NCI-H524 (cell line): ENCODE data around the gene GFAP.
"Not testable (repeated sequence)": the region's sequence is repeated elsewhere in the genome, so short reads cannot be mapped to it uniquely, and the experiment has no call there.

Experiments
- DNase-seq, 2 experiments: peaks; one replicate each; lab custom pipeline; 2025; lab: John Stamatoyannopoulos, UW

GFAP gene

DNA sequence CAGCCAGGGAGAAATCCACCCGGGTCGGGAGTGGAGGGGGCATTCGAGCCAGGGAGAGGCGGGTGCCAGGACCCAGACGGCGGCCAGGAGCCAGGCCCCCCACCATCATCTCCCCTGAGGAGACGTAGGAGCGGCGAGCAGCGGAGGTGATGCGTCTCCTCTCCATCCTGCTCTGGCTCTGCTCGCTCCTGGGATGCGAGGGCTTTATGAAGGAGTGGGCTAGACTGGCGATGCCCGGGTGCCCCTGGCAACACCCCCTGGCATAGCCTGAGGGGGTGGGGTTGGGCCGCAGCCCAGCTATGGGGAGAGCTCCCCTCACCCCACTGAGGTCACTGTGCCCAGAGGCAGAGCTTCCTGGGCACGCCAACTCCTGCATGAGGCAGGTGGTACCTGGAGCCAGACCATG, at the start of gene GFAP:
Gene GFAP, minus strand, starts transcription at position 180 of the 406 bp plus-strand sequence. Its CDS starts 14 bp downstream, at position 166.
- no peak for DNase-seq

DNA sequence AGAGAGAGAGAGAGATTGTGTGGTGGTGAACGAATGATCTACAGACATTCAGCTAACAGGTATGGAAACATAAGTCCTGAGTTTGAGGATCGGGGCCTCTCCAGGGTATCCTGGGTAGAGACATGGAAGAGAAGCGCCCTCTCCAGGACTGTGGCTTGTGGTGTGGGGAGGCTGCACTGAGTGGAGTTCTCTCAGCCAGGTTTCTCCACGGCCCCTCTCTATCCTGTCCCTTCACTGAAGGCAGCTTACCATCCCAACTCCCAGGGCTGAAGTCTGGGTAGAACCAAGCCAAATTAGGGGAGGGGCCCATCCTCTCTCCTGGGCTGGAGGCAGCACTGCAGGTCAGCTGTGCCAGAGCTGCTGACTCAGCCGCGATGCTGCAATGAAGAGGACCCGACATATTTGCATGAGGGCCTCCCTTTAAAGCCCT, 46.6 kb upstream of the GFAP start:
- peak in 1 of 2 experiments; percentile 7 for DNase-seq

DNA sequence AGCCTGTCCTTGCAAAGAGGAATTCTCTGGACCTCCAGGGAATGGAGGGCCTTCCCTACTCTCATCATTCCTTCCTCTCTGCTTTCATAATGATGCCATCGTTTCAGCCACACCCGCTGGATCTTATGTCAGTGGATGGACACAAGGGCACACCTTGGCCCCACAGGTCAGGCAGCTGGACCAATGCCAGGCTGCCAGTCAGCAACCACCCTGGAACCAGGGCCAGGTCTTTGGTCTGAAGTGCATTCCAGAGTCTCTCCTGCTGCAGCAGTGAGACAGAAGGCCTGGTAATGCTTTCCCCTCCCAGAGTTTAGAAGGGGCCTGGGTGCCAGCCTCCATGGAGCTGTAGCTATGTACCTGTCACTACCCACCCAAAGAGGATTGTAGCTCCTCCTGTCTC, 45.4 kb upstream of the GFAP start:
- DNase-seq: no peak

DNA sequence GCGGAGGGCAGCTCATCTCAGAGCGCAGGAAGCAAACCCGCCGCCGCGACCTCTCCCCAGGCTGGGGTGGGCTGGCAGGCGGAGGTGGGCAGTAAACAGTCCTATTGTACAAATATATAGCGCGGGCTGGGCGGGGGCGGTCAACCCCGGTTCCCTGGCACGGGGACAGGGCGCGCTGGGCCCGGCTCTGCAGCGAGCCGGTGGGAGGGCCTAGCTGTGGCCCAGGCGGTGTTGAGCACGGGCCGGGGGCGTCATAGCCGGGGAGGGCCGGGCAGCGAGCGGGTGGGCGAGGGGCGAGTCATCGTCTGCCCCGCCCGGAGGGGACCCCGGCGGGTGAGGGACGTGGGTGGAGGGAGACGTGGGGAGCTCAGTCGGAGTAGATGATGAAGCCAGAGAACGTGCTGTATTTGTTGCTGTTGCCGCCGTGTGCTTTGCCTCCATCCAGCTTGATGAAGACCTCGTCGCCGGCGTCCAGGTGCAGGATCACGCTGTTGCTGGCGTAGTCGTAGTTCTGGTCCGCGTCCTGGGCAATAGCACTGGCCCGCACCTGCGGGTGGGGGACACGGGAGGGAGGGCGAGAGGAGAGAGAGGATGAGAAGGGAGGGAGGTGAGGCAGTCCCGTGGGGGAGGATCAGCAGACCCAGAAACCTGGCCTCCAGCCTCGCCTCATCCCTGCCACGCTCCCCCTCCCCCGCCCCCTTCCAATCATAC, 44.7 kb upstream of the GFAP start:
- no peak for DNase-seq

DNA sequence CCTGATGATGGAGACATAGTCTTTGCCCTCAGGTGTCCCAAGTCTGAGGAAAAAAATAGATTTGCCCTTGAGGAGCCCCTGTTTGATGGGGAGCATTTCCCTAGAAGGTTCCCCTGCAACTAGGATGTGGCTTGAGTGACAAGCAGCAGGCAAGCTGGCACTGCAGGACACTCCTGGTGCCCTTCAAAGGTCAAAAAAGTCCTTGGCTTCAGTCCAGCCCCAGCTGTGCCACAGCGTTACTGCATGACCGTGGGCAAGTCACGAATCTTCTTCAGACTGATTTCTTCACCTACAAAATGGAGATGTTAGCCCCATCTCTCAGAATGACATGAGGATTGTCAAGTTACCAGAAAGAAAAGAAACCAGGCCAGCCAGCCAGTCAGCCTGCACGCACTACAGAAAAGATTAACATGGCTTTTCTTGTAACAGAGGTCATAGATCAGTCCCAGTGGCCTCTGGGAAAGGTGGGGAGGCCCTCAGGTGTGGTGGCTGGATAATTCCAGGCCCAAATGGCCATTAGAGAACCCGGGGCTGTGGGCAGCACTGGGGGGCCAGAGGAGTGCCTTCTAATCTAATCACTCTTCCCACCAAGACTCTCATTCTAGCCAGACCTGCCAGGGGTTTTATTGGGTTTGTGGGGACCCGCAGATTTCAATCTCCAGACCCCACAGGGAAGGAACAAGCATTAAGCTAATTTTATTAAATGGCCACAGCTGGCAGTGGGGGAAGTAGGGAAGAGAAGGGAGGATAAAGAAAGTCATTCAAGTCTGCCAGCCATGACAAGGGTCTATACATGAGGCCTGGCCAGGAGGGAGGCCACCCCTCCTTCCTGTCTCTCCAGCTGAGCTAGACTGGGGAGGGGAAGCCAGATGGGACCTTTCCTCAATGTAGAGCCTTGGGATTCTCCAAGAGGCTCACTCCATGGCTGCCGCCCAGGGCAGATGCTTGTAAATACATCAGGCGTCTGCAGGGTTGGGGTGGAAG, 42.0 kb upstream of the GFAP start:
- DNase-seq: peak in 1 of 2 experiments; percentile 55

DNA sequence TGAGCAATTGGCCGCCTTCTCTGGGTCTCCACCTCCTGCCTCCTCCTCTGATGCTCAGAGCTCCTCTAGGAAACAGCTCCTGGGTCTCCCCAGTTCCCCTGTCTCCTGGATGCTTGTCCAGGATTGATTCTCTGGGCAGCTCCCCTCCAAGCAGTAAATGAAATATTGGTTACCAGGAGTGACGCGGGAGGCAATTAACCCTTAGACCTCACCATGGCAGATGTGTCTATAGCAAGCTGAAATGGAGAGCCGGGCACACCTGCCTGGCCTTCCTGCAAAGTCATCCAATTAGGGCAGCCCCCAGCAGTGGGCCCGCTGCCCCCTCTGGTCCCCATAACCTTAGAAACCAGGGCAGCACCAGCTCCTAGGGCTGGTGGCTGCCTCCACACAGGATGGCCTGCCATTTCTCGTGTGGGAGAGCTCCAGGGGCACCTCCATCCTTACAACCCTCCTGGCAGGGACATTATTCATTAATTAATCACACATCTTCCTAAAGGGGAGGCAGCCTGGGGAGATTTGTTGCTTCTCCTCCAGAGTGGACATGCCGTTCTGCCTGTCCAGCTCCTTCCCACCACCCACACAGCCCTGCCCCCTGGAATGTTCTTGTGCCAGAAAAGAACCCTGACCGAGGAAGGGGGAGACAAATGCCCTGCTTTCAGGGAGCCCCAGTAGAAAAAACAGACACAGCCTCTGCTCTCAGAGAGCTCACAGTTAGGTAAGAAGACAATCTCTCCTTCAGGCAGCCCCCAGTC, 40.5 kb upstream of the GFAP start:
- DNase-seq: no peak

DNA sequence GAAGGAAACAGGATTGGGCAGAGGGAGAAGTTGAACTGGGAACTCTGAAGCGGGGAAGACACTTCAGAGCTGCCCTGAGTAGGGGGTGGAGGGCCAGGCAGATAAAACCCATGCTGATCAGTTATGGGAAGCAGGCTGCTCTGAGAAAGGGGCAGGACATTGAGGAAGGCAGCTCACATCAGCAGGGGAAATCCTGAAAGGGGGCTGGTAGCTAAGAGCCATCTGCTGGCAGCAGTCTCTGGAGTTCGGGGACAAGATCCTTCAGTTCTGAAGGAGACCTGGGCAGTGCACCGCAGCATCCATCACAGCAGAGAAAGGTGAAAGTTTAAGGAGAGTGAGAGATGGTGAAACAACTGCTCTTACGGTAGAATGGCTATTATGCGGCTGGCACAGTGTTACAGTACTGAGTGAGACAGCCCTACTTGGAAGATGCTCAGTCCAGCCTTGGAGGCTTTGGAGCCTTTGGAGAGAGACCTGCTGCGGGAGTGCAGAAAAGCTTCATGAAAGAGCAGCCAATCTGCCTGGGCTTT, 37.7 kb upstream of the GFAP start:
- peak in 1 of 2 experiments; percentile 24 for DNase-seq

DNA sequence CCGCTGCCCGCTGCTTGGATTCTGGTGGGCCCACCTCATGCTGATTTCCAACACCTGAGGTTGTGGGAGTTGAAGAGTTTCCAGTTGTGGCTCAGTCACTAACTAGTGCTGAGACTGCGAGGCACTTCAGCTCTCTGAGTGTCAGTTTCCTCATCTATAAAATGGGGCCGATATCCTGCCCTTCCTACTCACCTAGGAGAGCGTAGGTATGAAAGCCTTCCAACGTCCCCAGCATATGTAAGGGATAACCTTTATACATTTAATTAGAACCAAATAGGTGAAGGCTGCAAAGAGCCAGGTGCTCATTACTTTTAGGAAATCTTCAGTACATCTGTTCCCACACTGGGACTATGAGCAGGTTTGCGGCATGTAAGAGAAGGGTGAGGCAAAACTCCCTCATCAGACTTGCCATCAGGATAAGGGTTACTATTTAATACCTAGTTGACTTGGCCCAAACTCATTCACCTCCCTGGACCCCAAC, 33.1 kb upstream of the GFAP start:
- DNase-seq: no peak

DNA sequence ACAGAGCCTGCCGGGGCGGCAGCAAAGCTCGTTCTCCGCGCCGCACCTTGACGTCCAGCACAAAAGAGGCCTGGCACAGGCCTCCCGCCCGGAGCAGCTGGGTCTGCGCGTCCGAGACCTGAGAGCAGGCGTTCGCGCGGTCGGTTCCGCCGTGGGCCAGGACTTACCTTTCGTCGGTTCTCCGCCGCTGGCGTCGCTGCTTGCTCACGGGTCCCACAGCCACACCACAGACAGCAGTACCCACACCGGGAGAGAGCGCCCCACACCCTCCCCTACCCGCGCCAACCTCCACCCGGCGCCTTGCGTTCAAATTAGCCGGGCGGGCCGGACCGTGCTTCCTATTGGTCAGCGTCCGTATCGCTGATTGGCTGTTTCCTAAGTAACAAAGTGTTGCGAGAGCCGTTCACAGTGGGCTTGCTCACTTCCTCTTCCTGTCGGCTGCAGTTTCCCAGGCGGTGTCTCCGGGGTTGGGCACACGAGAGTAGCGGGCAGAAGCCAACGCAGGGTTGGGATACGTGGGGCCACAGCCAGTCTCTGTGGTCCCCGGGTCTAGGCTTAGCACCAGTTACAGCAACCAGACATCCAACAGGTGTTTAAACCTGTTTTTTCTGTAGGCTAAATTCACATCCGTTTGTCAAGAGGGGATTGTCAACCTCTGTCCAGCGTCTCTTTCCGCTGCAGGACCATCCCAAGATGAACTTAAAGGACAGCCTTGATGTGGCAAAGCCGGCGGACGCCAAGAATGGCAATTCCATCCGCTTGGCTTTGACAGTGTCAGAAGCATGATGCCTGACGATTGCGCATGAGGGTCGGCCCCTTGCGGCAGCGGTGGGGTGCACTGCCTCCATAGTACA, 32.4 kb upstream of the GFAP start, which contains the start of gene KIF18B:
Gene KIF18B, minus strand, starts transcription at position 313 of the 854 bp plus-strand sequence. CDS start 11,429 bp downstream, outside the sequence.
- DNase-seq: peak; percentile 97 to 98

DNA sequence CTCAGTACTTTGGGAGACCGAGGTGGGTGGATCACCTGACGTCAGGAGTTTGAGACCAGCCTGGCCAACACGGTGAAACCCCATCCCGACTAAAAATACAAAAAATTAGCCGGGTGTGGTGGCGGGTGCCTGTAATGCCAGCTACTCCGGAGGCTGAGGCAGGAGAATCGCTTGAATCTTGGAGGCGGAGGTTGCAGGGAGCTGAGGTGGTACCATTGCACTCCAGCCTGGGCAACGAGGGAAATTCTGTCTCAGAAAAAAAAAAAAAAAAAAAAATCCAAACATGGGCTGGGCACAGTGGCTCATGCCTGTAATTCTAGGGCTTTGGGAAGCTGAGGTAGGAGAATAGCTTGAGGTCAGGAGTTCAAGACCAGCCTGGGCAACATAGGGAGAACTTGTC, 30.4 kb upstream of the GFAP start:
- DNase-seq: not testable (repeated sequence)

DNA sequence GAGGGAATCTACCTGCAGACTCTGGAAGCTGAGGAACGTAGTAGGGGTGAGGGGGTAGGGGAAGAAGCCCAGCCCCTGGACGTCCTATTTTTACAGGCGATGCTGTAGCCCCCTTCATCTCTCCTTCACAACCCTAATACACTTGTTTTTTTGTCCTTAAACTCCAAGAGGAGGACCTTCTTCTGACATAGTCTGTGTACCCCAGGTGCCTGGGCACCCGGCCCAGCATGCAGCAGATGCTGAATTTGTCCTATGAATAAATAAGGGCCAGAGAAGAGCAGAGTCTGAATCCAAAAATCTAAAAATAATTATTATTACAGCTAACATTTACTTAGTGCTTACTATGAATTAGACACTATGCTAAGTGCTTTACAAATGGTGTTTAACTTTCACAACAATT, 27.2 kb upstream of the GFAP start:
- no peak for DNase-seq

DNA sequence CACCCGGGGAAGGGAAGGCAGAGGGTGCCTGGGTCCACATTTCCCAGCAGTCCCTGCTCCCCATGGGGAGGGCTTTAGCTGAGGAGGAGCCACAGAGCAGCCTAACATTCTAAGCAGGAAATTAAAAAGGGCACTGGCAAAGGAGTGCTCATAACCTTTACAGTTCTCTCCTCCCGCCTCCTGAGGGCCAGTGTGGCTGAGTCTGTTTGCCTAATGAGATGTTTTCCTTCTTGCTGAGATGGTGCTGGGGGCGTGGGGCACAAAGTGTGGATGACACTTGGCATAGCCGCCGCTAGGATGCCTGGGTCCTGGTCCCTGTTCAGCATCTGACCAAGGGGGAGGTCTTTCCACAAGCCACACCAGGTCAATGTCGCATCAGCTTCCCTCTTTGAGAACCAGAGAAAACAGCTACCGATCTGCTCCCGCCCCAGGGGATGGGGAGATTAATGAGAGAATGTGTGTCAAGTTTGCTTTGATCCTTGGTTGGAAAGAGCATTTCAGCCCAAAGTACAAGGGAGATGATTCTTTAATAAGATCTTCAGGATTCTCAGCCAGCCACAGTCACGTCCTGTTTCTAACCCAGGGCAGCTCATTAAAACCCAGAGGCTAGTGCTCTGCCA, 26.5 kb upstream of the GFAP start:
- DNase-seq: no peak

DNA sequence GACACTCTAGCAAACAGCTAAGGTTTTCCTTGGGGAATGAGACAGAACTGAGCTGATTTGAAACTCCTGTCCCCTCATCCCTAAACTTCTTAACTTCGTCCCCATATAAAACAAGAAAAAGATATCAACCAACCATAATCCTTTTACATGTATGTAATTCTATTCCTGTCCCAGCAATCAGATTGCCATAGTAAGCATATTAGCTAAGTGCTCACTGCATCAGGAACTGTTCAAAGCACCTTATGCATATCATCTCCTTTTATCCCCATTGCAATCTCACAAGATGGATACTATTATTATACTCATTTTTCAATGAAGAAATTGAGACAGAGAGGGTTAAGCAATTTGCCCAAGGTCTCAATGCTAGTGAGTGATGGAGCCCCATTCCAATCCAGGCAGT, 25.5 kb upstream of the GFAP start:
- DNase-seq: no peak

DNA sequence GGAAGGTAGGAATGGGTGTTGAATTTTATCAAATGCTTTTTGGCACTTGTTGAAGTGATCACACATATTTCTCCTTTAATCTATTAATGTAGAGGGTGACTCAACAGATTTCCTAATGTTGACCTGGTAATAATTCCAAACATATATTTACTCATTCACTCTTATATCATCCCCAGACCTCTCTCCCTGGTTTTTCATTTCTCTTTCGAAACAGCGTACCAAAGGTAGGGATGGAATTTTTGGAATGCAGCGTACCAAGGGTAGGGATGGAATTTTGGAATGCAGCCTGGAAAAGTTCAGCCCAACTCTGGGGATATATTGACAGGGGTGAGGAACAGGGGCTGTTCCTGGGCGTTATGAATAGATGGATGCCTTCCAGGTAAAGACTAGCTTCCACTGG, 25.0 kb upstream of the GFAP start:
- DNase-seq: no peak

DNA sequence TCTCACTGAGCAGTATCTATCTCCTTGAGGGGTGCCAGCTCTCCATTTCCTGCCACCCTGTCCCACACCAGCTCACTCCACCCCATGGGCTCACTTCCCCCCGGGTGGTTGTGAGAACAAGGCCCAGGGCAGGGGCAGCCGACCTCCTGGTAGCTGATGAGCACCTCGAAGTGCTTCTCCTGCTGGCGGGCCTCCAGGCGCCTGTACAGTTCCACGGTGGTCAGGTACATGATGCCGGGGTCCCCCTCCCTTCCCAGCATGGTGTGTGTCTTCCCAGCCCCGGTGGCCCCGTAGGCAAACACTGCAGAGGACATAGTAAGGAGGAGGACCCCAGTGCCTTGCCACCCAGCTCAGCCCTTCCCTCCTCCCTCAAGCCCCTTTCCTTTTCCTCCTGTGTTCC, 19.8 kb upstream of the GFAP start:
- no peak for DNase-seq

DNA sequence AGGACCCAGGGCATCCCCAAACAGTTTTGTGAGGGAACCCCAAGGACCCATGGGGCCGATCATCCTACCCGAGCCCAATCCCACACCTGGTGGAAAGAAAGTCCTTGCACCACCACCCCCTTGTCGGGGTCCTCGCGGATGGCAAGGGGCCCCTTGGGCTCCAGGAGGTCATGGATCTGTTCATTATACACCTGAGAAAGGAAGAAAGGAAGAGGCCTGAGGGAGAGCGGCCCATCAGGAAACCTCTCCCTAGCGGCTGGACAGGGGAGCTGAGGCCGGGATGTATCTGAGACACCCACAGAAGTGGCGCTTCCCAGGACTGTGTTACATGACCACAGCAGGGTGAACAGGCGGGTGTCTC, 19.4 kb upstream of the GFAP start:
- no peak for DNase-seq

DNA sequence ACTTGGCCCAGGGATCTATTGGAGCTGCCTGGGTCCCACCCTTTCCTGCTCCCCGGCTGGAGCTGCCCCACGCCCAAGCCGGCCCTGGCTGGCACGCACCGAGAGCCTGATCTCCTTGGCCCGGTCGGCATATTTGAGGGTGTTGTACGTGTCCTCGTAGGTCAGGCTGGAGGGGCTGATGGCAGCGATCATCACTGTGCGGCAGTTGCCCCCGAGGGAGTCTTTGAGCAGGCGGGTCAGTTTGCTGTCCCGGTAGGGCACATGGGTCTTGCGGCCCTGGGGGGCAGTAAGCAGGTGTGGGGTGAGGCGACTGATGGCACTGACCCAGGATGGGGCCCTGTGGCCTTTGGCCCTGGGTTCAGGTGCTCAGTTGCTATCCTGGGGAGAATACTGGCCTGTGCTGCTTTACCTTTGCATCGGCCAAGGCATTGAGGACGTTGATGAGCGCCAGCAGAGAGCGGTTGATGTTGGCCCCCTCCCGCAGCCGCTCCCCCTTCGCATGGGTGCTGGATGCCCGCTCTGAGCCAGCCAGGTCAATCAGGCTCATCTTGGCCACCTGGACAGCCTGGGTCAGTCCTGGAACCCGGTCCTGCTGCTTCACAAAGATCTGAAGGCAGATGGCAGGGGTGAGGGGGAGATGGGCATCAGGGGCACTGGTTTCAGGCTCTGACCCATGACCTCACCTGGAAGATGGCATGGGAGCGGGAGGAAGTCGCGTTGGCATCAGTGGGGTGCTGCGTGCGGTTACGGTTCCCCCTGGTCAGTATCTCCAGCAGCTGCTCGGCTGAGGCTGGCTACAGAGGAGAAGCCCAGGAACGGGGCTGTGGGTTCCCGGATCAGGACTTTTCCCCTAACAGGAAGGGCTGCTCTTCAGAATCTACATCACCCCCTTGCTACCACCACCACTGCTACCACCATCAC, 18.8 kb upstream of the GFAP start:
- no peak for DNase-seq

DNA sequence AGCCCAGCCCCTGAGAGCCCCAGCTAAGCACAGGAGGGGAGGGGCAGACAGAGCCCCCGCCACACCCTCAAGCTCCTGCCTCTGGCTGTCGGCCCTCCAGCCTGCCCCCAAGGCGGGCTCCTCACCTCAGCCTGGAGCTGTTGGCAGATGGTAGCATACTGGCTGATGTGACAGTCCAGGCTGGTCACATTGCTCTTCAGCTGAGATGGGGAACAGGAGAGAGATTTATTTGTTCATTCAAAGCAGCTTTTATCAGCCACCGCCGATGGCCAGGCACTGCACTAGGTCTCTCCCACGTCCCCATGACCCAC, 17.4 kb upstream of the GFAP start:
- no peak for DNase-seq

DNA sequence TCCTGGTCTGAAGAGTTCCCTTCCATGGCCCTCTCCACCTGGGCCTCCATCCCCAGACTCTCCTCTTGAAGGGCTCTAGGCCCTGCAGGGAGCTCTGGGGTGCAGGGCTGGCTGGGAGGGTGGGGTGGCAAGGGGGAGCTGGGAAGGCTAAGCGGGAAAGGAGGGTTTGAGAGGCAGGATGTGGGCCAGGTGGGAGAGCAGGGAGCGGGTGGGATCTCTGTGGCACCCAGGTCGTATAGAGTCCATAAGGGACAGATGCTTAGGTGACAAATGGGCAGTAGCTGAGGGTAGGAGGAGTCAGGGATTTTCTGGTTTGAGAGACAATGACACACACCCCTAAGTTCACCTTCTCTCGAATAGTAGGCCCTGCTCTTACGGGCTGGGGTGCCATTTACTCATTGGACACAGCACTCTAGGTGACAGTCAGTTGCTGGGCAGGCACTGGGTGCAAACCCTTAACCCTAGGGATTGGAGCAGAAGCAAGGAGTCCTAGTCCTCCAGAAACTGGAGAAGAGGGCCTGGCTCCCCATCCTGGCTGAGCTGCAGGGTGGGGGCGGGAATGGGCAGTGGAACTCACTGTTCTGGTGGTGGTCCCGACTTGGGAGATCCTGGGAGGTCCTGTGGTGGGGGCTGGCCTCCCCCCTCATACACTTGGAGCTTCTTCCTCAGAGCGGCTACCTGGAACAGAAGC, 16.9 kb upstream of the GFAP start:
- no peak for DNase-seq
